HG03575 (cell line): Measurements from ENCODE around the gene SLF2.

ENCODE experiments used
- ATAC-seq: cut with Tn5 transposase; IDR thresholded peaks from one replicate; pipeline ENCODE4 v1.9.1; 2021; ENCODE audit not compliant: unreplicated experiment, insufficient number of reproducible peaks, low FRiP score; ENCODE audit errors: extremely low read depth

Gene SLF2

DNA sequence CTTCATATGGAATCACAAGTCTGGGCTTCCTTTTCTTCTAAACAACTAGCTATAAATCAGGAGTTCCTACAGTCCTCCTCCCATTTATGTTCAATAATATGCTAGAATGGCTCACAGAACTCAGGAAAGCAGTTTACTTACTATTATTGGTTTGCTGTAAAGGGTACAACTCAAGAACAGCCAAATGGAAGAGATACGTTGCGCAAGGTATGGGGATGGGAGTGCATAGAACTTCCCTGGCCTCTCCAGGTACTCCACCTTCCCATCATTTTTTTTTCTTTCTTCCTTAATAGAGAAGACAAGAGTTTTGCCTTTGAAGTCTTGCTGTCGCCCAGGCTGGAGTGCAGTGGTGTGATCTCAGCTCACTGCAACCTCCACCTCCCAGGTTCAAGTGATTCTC, 29.5 kb downstream of the SLF2 start:
- ATAC-seq, result no peak

DNA sequence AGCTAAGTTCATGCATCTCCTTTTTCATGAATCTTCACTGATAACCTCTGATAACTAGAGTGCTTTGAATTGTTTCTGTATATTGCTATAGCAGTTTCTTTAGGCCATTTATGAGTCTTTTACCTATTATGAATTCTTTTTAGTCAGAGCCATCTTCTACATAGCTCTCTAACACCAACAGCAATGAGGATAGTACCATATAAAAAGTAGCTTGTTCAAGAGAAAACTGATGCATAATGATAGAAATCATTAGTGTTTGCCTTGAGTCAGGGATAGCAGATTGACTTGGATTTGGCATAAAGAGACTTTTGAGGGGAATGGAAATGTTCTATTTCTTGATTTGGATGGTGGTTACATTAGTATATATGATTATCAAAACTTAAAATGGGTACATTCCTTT, 30.7 kb downstream of the SLF2 start:
- no peak for ATAC-seq

DNA sequence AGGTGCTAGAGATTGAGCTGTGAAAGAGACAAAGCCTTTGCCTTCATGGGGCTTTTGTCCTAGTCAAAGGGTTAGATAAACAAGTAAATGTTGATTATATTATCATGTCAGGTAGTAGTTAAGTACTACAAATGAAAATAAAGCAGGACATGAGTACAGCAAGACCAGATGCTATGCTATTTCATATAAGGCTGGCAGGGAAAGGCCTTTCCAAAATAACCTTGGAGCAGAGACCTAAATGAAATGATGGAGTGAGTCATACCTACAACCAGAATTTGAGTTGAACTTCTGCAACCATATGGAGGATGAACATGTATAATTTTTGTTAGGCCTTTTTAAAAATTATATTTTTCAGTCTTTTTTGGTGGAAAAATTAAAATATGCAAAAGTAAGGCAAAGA, 33.0 kb downstream of the SLF2 start:
- no peak for ATAC-seq

DNA sequence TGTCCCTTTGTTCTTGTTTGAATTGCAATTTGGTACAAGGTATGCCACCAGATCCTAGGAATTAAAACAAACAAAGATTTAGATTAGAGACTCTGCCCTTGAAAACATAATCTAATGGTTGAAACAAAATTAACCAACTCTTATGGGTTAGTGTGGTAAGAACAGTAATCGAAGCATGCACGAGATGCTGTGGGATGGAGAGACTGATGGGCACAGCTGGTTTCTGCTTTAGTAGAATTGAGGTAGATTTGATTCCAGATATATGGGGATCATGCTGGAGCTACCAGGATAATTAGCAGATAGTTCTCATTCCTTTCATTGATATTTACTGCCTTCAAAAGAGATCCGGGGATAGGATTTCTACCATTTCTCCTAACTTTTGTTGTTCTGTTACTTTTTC, 36.2 kb downstream of the SLF2 start:
- ATAC-seq, result no peak

DNA sequence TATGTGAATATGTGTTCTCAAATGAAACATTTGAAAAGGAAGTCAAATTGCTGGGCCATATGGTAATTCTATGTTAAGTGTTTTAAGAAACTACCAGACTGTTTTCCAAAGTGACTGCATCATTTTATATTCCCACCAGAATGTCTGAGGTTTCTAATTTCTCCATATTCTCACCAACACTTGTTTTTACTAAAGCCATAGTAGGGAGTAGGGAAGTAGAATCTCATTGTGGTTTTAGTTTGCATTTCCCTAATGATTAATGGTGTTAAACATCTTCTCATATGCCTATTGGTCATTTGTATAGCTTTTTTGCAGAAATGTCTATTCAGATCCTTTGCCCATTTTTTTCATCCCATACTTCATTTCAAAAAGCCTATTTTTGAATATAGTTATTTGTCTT, 47.5 kb downstream of the SLF2 start:
- no peak for ATAC-seq

DNA sequence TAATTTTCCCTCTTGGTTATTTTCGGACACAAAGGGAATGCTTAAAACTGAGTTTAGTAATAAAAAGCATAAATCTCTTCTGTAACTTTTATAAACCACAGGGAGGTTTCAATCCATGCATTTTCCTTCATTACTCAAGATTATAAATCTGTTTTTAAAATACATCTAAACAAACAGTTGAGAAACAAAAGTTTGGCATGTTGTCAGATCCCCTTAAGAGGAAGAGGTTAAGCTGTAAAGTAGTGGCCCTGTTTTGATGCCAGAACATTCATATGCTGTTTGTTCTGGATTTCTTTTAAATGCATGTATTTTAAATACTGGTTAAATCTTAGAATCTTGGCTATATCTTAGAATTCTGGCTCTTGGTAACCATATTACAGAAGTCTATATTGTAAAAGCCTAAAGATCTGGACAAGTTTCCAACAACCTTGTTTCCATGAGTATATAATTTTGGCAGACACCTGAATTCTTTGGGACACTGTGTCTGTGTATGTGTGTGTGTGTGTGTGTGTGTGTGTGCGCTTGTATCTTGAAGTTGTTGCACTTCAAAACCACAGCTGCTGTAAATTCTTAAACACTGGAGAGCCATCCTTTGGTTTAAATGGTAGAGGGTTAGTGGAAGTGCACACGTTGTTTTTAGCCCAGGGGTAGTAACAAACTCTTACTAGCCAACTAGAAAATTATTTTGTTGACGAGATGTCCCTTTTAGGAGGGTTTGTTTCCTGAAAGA, 49.8 kb downstream of the SLF2 start:
- no peak for ATAC-seq

DNA sequence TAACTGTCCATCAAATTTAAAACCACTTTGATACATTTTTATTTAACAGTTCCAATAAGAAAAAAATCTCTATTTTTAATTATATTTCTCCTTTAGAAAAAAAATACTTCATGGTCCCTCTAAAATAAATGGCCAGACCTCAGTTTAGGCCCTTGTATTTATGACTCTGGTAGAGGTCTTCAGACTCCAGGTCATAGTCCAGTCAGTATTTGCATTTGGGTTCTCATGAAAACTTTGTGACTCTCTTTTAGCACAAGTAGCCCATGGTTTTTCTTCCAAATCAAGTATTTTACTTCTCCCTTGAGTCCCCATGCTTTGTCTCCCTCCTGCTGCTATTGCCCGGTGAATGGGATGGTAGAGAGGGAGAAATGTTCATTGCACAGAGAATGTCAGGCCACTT, 51.1 kb downstream of the SLF2 start:
- no peak for ATAC-seq

DNA sequence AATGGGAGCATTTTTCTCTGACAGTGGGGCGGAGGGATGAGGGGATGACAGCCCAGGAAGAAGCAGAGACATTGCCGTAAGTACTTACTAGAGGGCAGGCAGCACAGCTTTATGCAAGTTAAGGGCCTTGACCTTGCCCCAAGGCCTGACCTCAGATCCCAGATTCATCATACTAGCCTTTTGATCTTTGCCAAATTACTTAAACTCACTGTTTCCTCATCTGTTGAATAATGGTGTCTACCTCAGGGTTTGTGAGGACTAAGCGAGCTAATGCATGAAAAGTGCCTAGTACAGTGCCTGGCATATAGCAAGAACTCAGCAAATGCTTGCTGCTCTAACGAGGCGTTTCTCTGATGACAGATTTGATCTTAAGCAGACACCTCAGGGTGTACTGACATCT, 53.1 kb downstream of the SLF2 start:
- ATAC-seq, result no peak

DNA sequence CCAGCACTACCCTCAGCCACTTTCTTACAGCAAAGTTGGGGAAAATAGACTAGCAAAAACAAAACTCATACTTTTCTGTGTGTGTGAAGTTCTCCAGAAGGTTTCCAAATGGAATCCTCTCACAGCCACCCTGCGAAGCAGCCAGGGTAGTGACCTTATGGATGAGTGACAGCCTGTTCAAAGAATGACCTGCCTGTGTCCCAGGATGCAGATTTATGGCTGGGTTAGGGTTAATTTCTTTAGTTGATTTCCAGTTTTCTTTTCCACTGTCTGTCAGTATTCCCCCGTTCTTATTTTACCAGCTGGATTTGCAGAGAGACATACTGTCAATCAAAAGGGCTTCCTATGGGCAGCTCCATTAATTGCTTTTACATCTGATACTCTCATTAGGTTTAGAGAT, 54.1 kb downstream of the SLF2 start:
- no peak for ATAC-seq

DNA sequence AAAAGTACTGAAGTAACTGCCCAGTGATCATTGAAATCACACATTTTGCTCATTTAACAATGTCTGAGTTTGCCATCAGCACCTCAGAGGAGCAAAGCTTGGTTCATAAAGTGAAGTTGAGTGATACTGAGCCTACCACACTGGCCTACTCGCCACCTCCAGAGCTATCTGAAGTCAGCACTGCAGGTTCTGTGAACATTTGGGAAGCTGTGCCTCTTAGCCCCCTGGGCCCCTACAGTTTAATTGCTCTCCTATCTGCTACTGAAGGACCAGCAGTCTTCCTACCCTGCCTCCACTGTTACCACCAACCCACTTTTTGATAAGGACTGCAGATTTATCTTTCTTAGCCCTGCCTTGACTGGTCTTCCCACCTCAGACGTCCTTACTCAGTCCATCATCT, 54.6 kb downstream of the SLF2 start:
- ATAC-seq, result no peak

DNA sequence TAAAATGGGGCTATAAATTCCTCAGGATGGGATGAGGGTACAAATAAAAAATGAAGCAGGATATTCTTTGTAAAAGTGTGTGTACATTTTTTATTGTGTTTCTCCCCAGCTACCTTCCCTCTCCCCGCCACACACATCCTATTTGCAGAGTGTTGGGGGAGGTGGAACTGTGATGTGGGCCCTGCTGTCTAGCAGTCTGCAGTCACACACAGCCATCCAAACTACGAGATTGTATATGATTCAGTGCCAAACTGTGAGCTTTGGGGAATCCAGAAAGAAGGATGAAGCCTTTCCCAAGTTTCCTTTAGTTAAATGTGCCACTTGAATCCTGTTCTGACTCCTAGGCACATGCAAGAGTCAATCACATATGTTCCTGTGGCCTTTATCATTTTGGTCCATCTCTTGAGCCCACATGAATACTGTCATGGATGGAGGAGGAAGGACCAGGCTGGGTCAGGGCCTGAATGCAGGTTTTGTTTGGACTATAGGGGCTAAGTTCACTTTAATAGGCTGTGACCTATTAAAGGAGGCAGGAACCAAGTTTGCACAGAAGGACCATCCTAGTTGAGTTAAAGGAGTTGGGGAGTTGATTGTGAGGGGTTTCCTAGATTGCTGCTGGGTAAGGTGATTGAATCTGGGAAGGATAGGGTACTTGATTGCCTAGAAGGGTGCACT, 55.4 kb downstream of the SLF2 start:
- ATAC-seq, result no peak

DNA sequence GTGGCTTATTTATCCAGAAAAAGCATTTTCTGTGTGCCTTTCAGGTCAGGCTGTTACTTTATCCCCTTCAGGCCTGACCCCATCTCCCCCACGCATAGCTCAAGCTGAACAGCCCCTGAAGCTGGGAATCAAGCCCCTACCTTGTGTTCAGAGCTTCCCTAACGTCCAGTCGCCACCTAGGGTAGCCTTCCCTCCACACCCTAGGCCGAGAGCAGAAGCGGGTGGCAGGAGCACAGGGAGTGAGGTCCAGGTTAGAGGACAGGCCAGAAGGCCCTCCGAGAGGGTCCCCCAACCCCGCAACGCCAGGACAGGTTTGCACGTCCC, 56.1 kb downstream of the SLF2 start:
- ATAC-seq, result no peak

DNA sequence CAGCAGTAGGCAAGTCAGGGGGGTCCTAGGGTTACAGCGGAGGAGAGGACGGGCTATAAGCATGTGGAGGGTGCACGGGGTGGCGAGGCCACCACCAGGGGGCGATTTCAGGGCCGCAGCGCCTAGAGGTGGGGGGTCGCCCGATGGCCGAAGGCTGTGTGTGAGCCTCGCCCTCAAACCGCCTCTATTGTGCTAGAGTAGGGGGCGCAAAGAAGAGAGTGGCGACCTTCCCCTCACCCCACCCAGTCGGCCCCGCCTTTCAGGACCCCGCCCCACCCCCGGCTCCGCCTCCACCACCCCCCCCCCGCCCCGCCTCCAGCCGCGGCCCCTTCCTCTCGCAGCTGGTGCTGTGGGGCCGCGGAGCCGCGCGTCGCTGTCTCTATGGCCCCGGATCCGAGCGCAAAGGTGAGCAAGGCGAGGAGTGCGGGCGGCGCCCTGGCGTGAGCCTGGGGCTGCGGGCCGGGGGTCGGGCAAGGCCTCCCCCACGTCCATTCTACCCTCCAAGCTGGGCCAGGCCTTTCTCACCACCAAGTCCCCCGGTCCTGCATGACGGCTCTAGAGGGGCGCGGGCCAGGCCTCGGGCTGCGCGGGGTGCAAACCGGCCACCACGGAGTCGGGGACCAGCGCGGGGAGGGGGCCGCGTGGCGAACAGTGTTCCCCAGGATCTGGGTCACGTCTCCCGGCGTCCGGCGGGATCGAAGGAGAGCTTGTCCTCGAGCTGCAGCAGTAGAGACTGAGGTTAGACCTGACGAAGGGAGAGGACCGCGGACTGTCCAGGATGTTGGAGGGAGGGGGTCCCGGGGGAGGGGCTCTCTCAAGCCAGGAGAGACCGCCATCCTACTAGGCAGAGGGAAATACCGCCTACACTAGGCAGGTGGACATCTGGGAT, 56.7 kb downstream of the SLF2 start, which contains the start of gene SEMA4G:
Gene SEMA4G, plus strand, starts transcription at position 318 of the 889 bp plus-strand sequence. CDS start 3,409 bp downstream, outside the sequence.
- no peak for ATAC-seq

DNA sequence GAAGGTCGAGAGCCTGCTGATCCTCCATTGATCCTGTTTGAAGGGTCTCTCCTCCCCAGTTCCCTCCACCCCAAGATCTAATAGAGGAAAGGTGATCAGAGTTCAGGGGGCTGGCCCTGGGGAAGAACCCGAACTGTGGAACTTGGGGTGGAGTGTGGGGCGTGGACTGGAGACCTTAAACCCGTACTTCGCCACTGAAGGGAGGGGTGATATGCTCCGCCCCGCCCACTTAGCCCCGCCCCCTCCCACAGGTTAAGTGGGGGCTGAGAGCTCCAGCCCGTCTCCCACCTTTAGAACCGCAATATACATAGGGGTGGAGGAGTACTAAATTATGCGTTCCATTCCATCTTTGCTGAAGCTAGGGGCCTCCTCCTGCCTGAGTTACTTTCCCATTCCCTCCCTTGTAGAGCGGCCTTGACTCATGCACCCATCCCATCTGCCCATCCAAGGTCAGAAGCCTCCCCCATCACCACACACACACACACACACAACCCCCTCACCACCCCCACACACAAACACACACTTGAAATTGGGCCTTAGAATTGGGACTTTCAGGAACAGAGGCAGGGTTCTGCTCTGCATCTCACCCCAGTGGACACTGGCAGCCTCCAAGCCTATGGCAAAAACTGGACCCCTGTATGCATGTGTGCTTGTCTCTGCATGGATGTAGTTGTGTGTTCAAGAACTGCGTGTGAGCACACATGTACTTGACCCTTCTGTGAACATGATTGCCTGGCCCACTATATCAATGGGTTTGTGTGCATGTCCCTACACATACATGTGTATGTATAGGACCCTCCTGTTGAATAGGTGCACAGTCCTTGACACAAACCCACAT, 57.5 kb downstream of the SLF2 start:
- no peak for ATAC-seq

DNA sequence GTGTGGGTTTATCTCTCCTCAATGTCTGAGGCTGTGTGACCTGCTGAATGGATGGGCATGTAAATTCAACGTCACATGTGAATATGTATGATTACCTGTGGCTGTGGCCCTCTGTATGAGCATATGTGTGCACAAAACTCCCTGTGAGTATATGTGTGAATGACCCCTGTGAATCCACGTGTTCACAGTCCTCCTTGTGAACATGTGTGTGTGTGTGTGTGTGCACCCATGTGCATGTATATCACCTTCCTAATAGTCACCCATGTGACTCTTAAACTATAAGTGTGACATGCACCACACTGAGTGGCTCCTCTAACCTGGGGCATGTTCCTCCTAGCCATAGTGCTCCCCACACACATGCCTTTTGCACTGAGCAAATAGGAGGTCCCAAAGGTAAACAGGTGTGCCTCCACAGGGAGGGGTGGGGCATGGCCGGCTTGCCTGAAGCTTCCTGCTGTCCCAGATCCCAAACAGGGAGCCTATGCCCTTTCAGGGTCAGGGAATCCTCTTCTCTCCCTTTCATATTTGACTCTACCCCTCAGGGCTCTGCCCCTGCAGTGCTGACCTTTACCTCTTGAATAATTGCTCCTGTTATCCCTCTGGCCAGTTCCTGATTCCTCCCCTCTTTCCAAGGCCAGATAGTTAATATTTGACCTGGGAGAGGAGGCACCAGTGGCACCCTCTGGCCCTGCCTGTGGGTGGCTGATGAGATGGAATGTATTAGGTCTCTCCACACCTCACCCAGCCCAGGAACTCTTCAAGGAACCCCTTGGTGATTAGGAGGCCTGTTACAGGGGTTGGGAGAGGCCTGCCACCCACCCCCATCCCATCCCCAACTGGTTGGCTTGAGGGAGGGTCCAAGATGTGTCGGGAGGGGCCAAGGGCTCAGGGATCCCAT, 58.4 kb downstream of the SLF2 start:
- no peak for ATAC-seq

DNA sequence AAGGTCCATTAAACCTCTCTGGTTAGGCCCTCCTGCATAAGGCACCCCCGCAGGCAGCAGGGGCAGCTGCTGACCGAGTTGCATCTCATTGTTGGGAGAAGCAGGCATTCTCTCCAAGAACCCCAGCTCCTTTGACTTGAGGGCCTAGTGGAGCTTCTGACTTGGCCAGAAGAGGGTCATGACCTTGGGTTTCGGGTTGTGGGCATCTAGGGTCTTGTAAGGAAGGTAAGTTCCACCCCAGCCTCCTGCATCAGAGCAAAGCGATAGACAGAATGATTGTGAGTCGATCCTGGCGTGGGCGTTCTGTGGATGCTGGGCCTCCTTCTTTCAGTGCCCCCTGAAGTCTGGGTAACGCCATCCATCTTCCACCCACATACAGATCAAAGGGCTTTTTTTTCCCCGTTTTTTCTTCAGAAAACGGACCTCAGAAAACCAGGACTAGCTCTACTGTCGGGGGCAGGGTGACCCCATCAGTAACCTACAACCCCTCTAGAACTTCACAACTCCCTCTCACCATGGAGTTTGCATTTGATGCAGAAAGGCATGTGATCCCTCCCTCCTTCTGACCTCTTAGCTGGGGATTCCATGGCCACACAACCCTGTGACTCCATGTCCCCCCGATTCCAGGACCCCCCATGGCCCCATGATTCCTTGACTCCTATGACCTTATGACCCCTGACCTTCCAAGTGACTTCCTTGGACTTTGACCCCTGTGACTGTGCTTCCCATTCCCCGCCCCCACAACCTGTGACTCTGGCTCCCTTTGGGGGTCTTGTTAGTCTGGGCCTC, 59.5 kb downstream of the SLF2 start:
- ATAC-seq, result no peak

DNA sequence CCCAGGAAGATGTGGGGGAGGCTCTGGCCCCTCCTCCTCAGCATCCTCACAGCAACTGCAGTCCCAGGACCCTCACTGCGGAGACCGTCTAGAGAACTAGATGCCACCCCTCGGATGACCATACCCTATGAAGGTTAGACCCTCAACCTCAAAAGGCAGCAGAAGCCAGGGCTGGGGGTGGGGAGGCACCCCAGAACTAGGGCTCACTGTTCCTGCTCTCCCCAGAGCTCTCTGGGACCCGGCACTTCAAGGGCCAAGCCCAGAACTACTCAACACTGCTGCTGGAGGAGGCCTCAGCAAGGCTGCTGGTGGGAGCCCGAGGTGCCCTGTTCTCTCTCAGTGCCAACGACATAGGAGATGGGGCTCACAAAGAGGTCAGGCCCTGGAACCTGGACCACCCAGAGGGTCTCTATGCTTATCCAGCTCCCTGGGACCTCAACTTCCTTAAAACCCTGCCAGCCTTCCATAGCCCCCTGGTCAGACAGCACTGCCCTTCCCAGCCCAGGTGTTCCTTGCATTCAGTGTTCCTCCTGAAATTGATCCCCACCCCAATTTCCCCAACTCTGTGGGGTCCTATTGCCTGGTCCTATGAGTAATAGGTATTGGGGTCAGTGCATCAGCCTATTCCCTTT, 60.3 kb downstream of the SLF2 start:
- no peak for ATAC-seq
